Glomerular visceral epithelial cell (primary cell): ENCODE data around the gene ZNF282.
"Not testable (repeated sequence)": the region's sequence is repeated elsewhere in the genome, so short reads cannot be mapped to it uniquely, and the experiment has no call there.

Source experiments
- DNase-seq: peaks from one replicate; pipeline ENCODE4 v3.0.0-alpha.2; 2016; ENCODE audit errors: extremely low spot score

Gene ZNF282

GRCh38 chr7:149224352-149224751 lies 29.0 kb downstream of the ZNF282 start:
- DNase-seq: no peak

GRCh38 chr7:149225106-149225505 lies 29.8 kb downstream of the ZNF282 start:
- DNase-seq: no peak

GRCh38 chr7:149225656-149226055 lies 30.3 kb downstream of the ZNF282 start:
- DNase-seq: no peak

- DNase-seq: not testable (repeated sequence)
These were observed 31.0 kb downstream of the ZNF282 start for GRCh38 chr7:149226366-149226765.

GRCh38 chr7:149226840-149227494 lies 31.6 kb downstream of the ZNF282 start:
- no peak for DNase-seq

- no peak for DNase-seq
These were observed 33.6 kb downstream of the ZNF282 start for GRCh38 chr7:149228831-149229471.

GRCh38 chr7:149229526-149229925 lies 34.2 kb downstream of the ZNF282 start:
- DNase-seq: no peak

GRCh38 chr7:149232362-149232761 lies 37.0 kb downstream of the ZNF282 start:
- DNase-seq: no peak

GRCh38 chr7:149233655-149234204 lies 38.4 kb downstream of the ZNF282 start:
- DNase-seq: peak; percentile 84

GRCh38 chr7:149237502-149237901 lies 42.2 kb downstream of the ZNF282 start:
- DNase-seq: no peak

- peak; percentile 72 for DNase-seq
These were observed 42.7 kb downstream of the ZNF282 start for GRCh38 chr7:149238051-149238450.

GRCh38 chr7:149239345-149240143 lies 44.2 kb downstream of the ZNF282 start, which contains the start of gene ZNF212:
Gene ZNF212 (plus strand): TSS chr7:149239651. CDS start chr7:149239779, 128 bp downstream.
- DNase-seq: peak; percentile 90

- no peak for DNase-seq
These were observed 45.3 kb downstream of the ZNF282 start for GRCh38 chr7:149240637-149241036.

- DNase-seq: no peak
These were observed 46.4 kb downstream of the ZNF282 start for GRCh38 chr7:149241696-149242095.

- no peak for DNase-seq
These were observed 49.9 kb downstream of the ZNF282 start for GRCh38 chr7:149245244-149245643.

- DNase-seq: no peak
These were observed 50.4 kb downstream of the ZNF282 start for GRCh38 chr7:149245744-149246143.

GRCh38 chr7:149248777-149249176 lies 53.4 kb downstream of the ZNF282 start:
- no peak for DNase-seq

- DNase-seq: not testable (repeated sequence)
These were observed 54.8 kb downstream of the ZNF282 start for GRCh38 chr7:149250151-149250550.

- DNase-seq: not testable (repeated sequence)
These were observed 56.2 kb downstream of the ZNF282 start for GRCh38 chr7:149251518-149251917.

- DNase-seq: no peak
These were observed 57.0 kb downstream of the ZNF282 start for GRCh38 chr7:149252378-149252777.

- DNase-seq: no peak
These were observed 58.3 kb downstream of the ZNF282 start for GRCh38 chr7:149253665-149254064.

- no peak for DNase-seq
These were observed 59.0 kb downstream of the ZNF282 start for GRCh38 chr7:149254181-149254858.
